Measurements from ENCODE around the gene UGGT2.

DNA sequence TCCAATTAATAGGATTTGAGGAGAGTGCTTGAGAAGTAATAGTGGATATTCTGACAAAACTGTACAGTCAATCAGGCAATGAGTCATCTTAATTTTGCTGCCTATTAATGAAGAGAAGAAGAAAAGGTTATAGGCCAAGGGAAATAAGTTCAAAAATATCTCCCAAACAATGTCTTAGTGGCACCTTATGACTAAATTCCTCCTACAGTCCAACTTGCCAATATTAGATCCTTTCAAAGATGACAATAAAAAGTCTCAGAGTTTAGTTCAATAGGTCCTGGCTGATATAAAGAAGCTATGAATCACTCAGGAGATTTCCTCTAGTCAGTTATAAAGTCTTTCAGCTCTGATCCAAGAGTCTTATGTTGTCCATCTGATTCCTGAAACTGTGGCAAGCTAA lies 27.9 kb downstream of the UGGT2 start:
- no peak for TF ChIP-seq POLR2A (IDR thresholded peaks at IDR 0.05)
- TF ChIP-seq, protein P1, sequence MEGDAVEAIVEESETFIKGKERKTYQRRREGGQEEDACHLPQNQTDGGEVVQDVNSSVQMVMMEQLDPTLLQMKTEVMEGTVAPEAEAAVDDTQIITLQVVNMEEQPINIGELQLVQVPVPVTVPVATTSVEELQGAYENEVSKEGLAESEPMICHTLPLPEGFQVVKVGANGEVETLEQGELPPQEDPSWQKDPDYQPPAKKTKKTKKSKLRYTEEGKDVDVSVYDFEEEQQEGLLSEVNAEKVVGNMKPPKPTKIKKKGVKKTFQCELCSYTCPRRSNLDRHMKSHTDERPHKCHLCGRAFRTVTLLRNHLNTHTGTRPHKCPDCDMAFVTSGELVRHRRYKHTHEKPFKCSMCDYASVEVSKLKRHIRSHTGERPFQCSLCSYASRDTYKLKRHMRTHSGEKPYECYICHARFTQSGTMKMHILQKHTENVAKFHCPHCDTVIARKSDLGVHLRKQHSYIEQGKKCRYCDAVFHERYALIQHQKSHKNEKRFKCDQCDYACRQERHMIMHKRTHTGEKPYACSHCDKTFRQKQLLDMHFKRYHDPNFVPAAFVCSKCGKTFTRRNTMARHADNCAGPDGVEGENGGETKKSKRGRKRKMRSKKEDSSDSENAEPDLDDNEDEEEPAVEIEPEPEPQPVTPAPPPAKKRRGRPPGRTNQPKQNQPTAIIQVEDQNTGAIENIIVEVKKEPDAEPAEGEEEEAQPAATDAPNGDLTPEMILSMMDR (IDR thresholded peaks at IDR 0.05), result no peak
